HG02973 (cell line): ENCODE results near the gene NTM.
A peak's percentile ranks its signal among the peaks of the same experiment; 100 is the strongest.

Experiments
- ATAC-seq: cut with Tn5 transposase; IDR thresholded peaks from one replicate; pipeline ENCODE4 v1.9.1; 2021; ENCODE audit warnings: moderate library complexity; ENCODE audit not compliant: unreplicated experiment

The NTM gene

GRCh38 chr11:131633921-131634715 is 263.7 kb downstream of the NTM start:
- no peak for ATAC-seq

- ATAC-seq: no peak
Observed at GRCh38 chr11:131637469-131638175, 267.2 kb downstream of the NTM start.

- no peak for ATAC-seq
Observed at GRCh38 chr11:131638889-131639288, 268.5 kb downstream of the NTM start.

GRCh38 chr11:131640320-131640719 is 269.9 kb downstream of the NTM start:
- no peak for ATAC-seq

- no peak for ATAC-seq
Observed at GRCh38 chr11:131642756-131643531, 272.5 kb downstream of the NTM start.

GRCh38 chr11:131644204-131644795 is 273.9 kb downstream of the NTM start:
- ATAC-seq: no peak

GRCh38 chr11:131645237-131645636 is 274.8 kb downstream of the NTM start:
- ATAC-seq: no peak

- no peak for ATAC-seq
Observed at GRCh38 chr11:131649856-131650255, 279.4 kb downstream of the NTM start.

- no peak for ATAC-seq
Observed at GRCh38 chr11:131652231-131652630, 281.8 kb downstream of the NTM start.

- no peak for ATAC-seq
Observed at GRCh38 chr11:131653260-131653659, 282.8 kb downstream of the NTM start.

GRCh38 chr11:131654849-131655248 is 284.4 kb downstream of the NTM start:
- no peak for ATAC-seq

- ATAC-seq: no peak
Observed at GRCh38 chr11:131656179-131656838, 285.9 kb downstream of the NTM start.

GRCh38 chr11:131656839-131657211 is 286.4 kb downstream of the NTM start:
- ATAC-seq: no peak

- ATAC-seq: no peak
Observed at GRCh38 chr11:131658414-131658813, 288.0 kb downstream of the NTM start.

GRCh38 chr11:131658952-131659351 is 288.5 kb downstream of the NTM start:
- ATAC-seq: peak; percentile 60

GRCh38 chr11:131659931-131660330 is 289.5 kb downstream of the NTM start:
- no peak for ATAC-seq

- ATAC-seq: no peak
Observed at GRCh38 chr11:131661132-131661531, 290.7 kb downstream of the NTM start.

GRCh38 chr11:131662317-131662972 is 292.0 kb downstream of the NTM start:
- no peak for ATAC-seq

GRCh38 chr11:131662993-131663392 is 292.6 kb downstream of the NTM start:
- ATAC-seq: no peak
